HEK293 (cell line): ENCODE results near the gene TM9SF1.

Source experiments
- CTCF ChIA-PET: fragments of 350-600 bp; formaldehyde crosslinking; extraction: SDS; loops from one replicate; lab custom pipeline; 2021; ENCODE audit warnings: antibody characterized with exemption; lab: Yijun Ruan, JAX
- POLR2A ChIA-PET: fragments of 300-600 bp; formaldehyde crosslinking; extraction: SDS; loops from one replicate; lab custom pipeline; 2020; ENCODE audit warnings: antibody characterized with exemption, inconsistent platforms; lab: Yijun Ruan, JAX
- H3K27ac ChIP-seq: fragments of 200-500 bp; sonication (Bioruptor generic); 2 replicates; pipeline ENCODE4 v1.5.1; 2014; ENCODE audit warnings: low read depth, low read length, control low read depth, inconsistent platforms; ENCODE audit errors: extremely low read depth
- H3K36me3 ChIP-seq, 2 experiments: fragments of 200-500 bp in 1 of 2; sonication (Bioruptor generic) in 1 of 2; 1 replicate in 1 of 2; 2 replicates in 1 of 2; pipeline ENCODE4 v1.5.1; 2014 to 2017; ENCODE audit warnings: inconsistent platforms in 2 of 2, low read length in 2 of 2; ENCODE audit not compliant: control insufficient read depth in 2 of 2, insufficient read depth in 1 of 2
- H3K4me1 ChIP-seq: fragments of 200-500 bp; sonication (Bioruptor generic); 2 replicates; pipeline ENCODE4 v1.5.1; 2014; ENCODE audit warnings: mild to moderate bottlenecking, low read length, inconsistent platforms; ENCODE audit not compliant: control insufficient read depth, insufficient read depth
- H3K4me3 ChIP-seq: 2 replicates; pipeline ENCODE4 v1.5.1; 2011; ENCODE audit warnings: low read depth, mild to moderate bottlenecking, control low read depth, low read length, moderate library complexity
- H3K9me3 ChIP-seq: fragments of 200-500 bp; sonication (Bioruptor generic); 2 replicates; pipeline ENCODE4 v1.5.1; 2014; ENCODE audit warnings: low read depth, low read length, inconsistent platforms; ENCODE audit not compliant: control insufficient read depth, insufficient read depth
- MEIS1 ChIP-seq: sonication (generic); formaldehyde crosslinking; IDR thresholded peaks from 2 replicates; pipeline ENCODE4 v1.8.1; 2022; ENCODE audit warnings: missing genetic modification reagents, mild to moderate bottlenecking, borderline replicate concordance
- OSR2 ChIP-seq: fragments of 450-650 bp; formaldehyde crosslinking; IDR thresholded peaks from 2 replicates; pipeline ENCODE4 v1.5.1; 2016; ENCODE audit warnings: missing biosample characterization, missing genetic modification characterization
- ZBTB26 ChIP-seq: fragments of 450-650 bp; formaldehyde crosslinking; optimal IDR thresholded peaks from 2 replicates; pipeline ENCODE3; 2016; ENCODE audit warnings: missing biosample characterization, mild to moderate bottlenecking, missing genetic modification characterization
- ZEB2 ChIP-seq: fragments of 450-650 bp; formaldehyde crosslinking; IDR thresholded peaks from 2 replicates; pipeline ENCODE4 v1.5.1; 2016; ENCODE audit warnings: missing biosample characterization, missing genetic modification characterization
- ZNF274 ChIP-seq, 2 experiments: fragments of 200-500 bp in 1 of 2; fragments of 450-650 bp in 1 of 2; sonication (Bioruptor generic) in 1 of 2; formaldehyde crosslinking in 1 of 2; IDR thresholded peaks; 2 replicates each; pipeline versions ENCODE4 v1.5.1 to v1.6.1; 2014 to 2016; ENCODE audit warnings: borderline replicate concordance in 1 of 2, inconsistent platforms in 1 of 2, low read length in 1 of 2, missing biosample characterization in 1 of 2, missing genetic modification characterization in 1 of 2
- ZNF280C ChIP-seq: fragments of 450-650 bp; formaldehyde crosslinking; IDR thresholded peaks from 2 replicates; pipeline ENCODE4 v1.5.1; 2016; ENCODE audit warnings: missing biosample characterization, missing genetic modification characterization
- ZNF335 ChIP-seq: fragments of 450-650 bp; formaldehyde crosslinking; conservative IDR thresholded peaks from 2 replicates; pipeline ENCODE4 v1.5.1; 2016; ENCODE audit warnings: missing biosample characterization, missing genetic modification characterization
- ZNF501 ChIP-seq: fragments of 450-650 bp; formaldehyde crosslinking; IDR thresholded peaks from 2 replicates; pipeline ENCODE4 v1.5.1; 2016; ENCODE audit warnings: missing biosample characterization, missing genetic modification characterization
- ZNF513 ChIP-seq: fragments of 450-650 bp; IDR thresholded peaks from 2 replicates; pipeline ENCODE4 v1.5.1; 2018; ENCODE audit warnings: missing biosample characterization, missing genetic modification characterization
- ZNF529 ChIP-seq: fragments of 450-650 bp; formaldehyde crosslinking; IDR thresholded peaks from 2 replicates; pipeline ENCODE4 v1.5.1; 2017; ENCODE audit warnings: missing genetic modification characterization, missing biosample characterization; ENCODE audit not compliant: insufficient replicate concordance
- ZNF530 ChIP-seq: fragments of 450-650 bp; formaldehyde crosslinking; IDR thresholded peaks from 2 replicates; pipeline ENCODE4 v1.5.1; 2016; ENCODE audit warnings: low read depth, missing biosample characterization, missing genetic modification characterization
- ZNF585B ChIP-seq: fragments of 450-650 bp; formaldehyde crosslinking; IDR thresholded peaks from 2 replicates; pipeline ENCODE4 v1.5.1; 2016; ENCODE audit warnings: missing biosample characterization, missing genetic modification characterization
- ZNF623 ChIP-seq: fragments of 450-650 bp; formaldehyde crosslinking; IDR thresholded peaks from 2 replicates; pipeline ENCODE4 v1.5.1; 2016; ENCODE audit warnings: missing biosample characterization, missing genetic modification characterization
- ZNF830 ChIP-seq: fragments of 450-650 bp; IDR thresholded peaks from 2 replicates; pipeline ENCODE4 v1.5.0; 2018; ENCODE audit warnings: missing biosample characterization, missing genetic modification characterization, low read depth, mild to moderate bottlenecking, moderate library complexity
- ZSCAN4 ChIP-seq: fragments of 450-650 bp; formaldehyde crosslinking; IDR thresholded peaks from 2 replicates; pipeline ENCODE4 v1.5.1; 2017; ENCODE audit warnings: missing biosample characterization, missing genetic modification characterization

TM9SF1 gene

GRCh38 chr14:24190416-24190815 lies 4.8 kb downstream of the TM9SF1 start (continued):
- TF ChIP-seq ZNF585B (tag by site-specific recombination) (no peak), ZBTB26 (no peak), ZNF529 (tag by site-specific recombination) (no peak), ZNF623 (tag by site-specific recombination) (no peak)

- Histone ChIP-seq H3K36me3 (peaks cover 6 to 75% of the 10 kb centered on the region in 2 experiments), H3K4me1 (peaks cover 7% of the 10 kb centered on the region; the same call in 1 of the 2 replicates)
- POLR2A ChIA-PET, result interaction anchor here (1.3 to 2.3 kb wide), 8 partner anchors 9 to 75 kb away, joined by 4 to 19 read pairs (median 9); partner anchors contain the start of genes CHMP4A, DCAF11, EMC9 and IRF9
Observed at GRCh38 chr14:24189460-24189859, 5.8 kb downstream of the TM9SF1 start.

GRCh38 chr14:24189059-24189375 lies 6.2 kb downstream of the TM9SF1 start:
- Histone ChIP-seq H3K9me3 (no peaks in the 10 kb centered on the region), H3K36me3 (peaks cover 6 to 75% of the 10 kb centered on the region in 2 experiments), H3K4me3 (no peak overlapping the region; the same call in none of the 2 replicates), H3K27ac (no peak overlapping the region), H3K4me1 (peaks cover 7% of the 10 kb centered on the region; the same call in 1 of the 2 replicates)
- TF ChIP-seq ZNF335 (tag by site-specific recombination), result peak; percentile 14; the same call in 1 of the 2 replicates
- no peak for TF ChIP-seq ZNF585B (tag by site-specific recombination)
- no peak for TF ChIP-seq MEIS1 (CRISPR knock-in tag)
- TF ChIP-seq ZSCAN4 (tag by site-specific recombination), result no peak
- no peak for TF ChIP-seq ZNF274 (IDR thresholded peaks at IDR 0.05; ENCODE audit: low read length)
- no peak for TF ChIP-seq ZNF274 (tag by site-specific recombination; IDR thresholded peaks at IDR 0.05; ENCODE audit: borderline replicate concordance)
- TF ChIP-seq ZNF830 (tag by site-specific recombination), result no peak
- no peak for TF ChIP-seq OSR2
- TF ChIP-seq ZNF530, result no peak
- 0 out of 2 replicates have a peak, but pooled peaks have one; percentile 5 for TF ChIP-seq ZEB2 (tag by site-specific recombination)
- no peak for TF ChIP-seq ZNF280C (tag by site-specific recombination)
- ChIA-PET POLR2A (interaction anchor here (0.6 to 2.3 kb wide), 17 partner anchors 10 to 867 kb away, joined by 3 to 19 read pairs (median 7); partner anchors contain the start of genes CHMP4A, DCAF11, EMC9 and IRF9), CTCF (interaction anchor here (0.6 to 3.0 kb wide), 3 partner anchors 28 to 174 kb away, joined by 3 to 12 read pairs (median 3); partner anchors contain the start of gene IRF9)

More at GRCh38 chr14:24189460-24189859, 5.8 kb downstream of the TM9SF1 start:
- TF ChIP-seq ZNF513, result peak; percentile 55; the same call in 1 of the 2 replicates
- no peak for TF ChIP-seq ZNF501 (tag by site-specific recombination)
- TF ChIP-seq, all 188 proteins: peak for 1
- CTCF ChIA-PET, result interaction anchor here (1.3 to 3.0 kb wide), 2 partner anchors 28 to 107 kb away, joined by 3 to 12 read pairs; partner anchors contain the start of gene IRF9
- no peak overlapping the region for H3K27ac ChIP-seq
- no peak overlapping the region for H3K4me3 ChIP-seq
- H3K9me3 ChIP-seq, result no peaks in the 10 kb centered on the region
